IPS-15b (cell line): ENCODE data around the gene LPCAT3.
A peak's percentile ranks its signal among the peaks of the same experiment; 100 is the strongest.

ENCODE experiments used
- H3K27me3 ChIP-seq: one replicate; pipeline ENCODE4 v1.6.1; 2013; ENCODE audit warnings: low read length; ENCODE audit not compliant: control insufficient read depth, insufficient read depth
- H3K36me3 ChIP-seq: one replicate; pipeline ENCODE4 v1.6.1; 2013; ENCODE audit warnings: low read length; ENCODE audit not compliant: control insufficient read depth, insufficient read depth
- H3K4me1 ChIP-seq: one replicate; pipeline ENCODE4 v1.6.1; 2013; ENCODE audit warnings: mild to moderate bottlenecking, low read length; ENCODE audit not compliant: control insufficient read depth, insufficient read depth
- H3K4me3 ChIP-seq: one replicate; pipeline ENCODE4 v1.5.1; 2013; ENCODE audit warnings: low read depth, low read length
- H3K9ac ChIP-seq: one replicate; pipeline ENCODE4 v1.6.1; 2013; ENCODE audit warnings: low read depth, mild to moderate bottlenecking, low read length
- H3K9me3 ChIP-seq: one replicate; pipeline ENCODE4 v1.6.1; 2013; ENCODE audit warnings: mild to moderate bottlenecking, low read length; ENCODE audit not compliant: control insufficient read depth, insufficient read depth

The LPCAT3 gene

DNA sequence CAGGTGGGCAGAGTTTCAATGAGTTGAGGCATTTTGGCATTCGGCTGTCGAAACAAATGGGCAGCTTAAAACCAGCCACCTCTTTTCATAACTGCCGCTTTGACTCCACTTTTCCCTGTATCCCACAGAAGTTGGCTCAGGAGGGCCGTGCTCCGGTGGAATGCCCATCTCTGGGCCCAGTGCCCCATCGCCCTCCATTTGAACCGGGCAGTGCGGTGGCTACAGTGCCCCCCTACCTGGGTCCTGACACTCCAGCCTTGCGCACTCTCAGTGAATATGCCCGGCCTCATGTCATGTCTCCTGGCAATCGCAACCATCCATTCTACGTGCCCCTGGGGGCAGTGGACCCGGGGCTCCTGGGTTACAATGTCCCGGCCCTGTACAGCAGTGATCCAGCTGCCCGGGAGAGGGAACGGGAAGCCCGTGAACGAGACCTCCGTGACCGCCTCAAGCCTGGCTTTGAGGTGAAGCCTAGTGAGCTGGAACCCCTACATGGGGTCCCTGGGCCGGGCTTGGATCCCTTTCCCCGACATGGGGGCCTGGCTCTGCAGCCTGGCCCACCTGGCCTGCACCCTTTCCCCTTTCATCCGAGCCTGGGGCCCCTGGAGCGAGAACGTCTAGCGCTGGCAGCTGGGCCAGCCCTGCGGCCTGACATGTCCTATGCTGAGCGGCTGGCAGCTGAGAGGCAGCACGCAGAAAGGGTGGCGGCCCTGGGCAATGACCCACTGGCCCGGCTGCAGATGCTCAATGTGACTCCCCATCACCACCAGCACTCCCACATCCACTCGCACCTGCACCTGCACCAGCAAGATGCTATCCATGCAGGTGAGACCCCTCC, 79.7 kb downstream of the LPCAT3 start:
- H3K9me3 ChIP-seq, result no peaks in the 10 kb centered on the region
- H3K27me3 ChIP-seq, result no peaks in the 10 kb centered on the region
- peaks cover 40% of the 10 kb centered on the region for H3K36me3 ChIP-seq
- peak overlapping the region; percentile 71 for H3K9ac ChIP-seq
- H3K4me3 ChIP-seq, result peak overlapping the region; percentile 71
- peaks cover 4% of the 10 kb centered on the region for H3K4me1 ChIP-seq

DNA sequence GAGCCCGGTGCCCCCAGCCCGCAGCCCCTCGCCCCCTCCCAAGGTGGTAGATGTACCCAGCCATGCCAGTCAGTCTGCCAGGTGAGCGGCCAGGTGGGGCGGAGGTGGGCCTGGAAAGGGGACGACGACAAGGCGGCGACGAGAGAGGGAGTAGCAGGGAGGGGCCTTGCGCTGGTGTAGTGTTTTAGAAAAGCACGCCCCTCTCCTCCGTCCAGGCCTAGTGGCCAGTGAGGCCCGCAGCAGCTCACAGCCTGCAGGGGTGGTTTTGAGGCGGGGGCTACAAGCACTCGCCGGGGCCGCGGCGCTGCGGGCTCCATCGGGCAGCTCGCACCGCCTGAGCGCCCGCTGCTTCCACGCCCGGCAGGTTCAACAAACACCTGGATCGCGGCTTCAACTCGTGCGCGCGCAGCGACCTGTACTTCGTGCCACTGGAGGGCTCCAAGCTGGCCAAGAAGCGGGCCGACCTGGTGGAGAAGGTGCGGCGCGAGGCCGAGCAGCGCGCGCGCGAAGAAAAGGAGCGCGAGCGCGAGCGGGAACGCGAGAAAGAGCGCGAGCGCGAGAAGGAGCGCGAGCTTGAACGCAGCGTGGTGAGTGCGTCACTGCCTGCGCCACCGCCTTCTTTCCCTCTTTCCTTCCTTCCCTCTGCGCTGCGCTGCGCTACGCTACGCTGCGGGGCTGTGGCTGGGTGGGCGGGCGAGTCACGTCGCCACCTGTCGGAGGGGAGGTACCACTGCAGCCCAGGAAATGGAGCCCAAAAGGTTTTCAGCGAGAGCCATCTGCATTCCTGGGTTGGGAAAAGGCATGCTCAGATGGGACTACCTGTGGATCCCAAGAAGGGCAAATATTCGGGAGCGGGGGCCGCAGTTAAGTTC, 80.6 kb downstream of the LPCAT3 start:
- H3K4me3 ChIP-seq, result peak overlapping the region; percentile 71
- peaks cover 44% of the 10 kb centered on the region for H3K36me3 ChIP-seq
- no peaks in the 10 kb centered on the region for H3K27me3 ChIP-seq
- no peaks in the 10 kb centered on the region for H3K9me3 ChIP-seq
- peak overlapping the region; percentile 97 for H3K9ac ChIP-seq
- H3K4me1 ChIP-seq, result peaks cover under 1% of the 10 kb centered on the region

DNA sequence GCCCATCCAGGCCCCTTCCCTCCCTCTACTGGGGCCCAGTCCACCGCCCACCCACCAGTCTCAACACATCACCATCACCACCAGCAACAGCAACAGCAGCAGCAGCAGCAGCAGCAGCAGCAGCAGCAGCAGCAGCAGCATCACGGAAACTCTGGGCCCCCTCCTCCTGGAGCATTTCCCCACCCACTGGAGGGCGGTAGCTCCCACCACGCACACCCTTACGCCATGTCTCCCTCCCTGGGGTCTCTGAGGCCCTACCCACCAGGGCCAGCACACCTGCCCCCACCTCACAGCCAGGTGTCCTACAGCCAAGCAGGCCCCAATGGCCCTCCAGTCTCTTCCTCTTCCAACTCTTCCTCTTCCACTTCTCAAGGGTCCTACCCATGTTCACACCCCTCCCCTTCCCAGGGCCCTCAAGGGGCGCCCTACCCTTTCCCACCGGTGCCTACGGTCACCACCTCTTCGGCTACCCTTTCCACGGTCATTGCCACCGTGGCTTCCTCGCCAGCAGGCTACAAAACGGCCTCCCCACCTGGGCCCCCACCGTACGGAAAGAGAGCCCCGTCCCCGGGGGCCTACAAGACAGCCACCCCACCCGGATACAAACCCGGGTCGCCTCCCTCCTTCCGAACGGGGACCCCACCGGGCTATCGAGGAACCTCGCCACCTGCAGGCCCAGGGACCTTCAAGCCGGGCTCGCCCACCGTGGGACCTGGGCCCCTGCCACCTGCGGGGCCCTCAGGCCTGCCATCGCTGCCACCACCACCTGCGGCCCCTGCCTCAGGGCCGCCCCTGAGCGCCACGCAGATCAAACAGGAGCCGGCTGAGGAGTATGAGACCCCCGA, 81.4 kb downstream of the LPCAT3 start:
- H3K4me3 ChIP-seq, result peak overlapping the region; percentile 71
- H3K4me1 ChIP-seq, result no peaks in the 10 kb centered on the region
- H3K27me3 ChIP-seq, result no peaks in the 10 kb centered on the region
- H3K9ac ChIP-seq, result peak overlapping the region; percentile 32
- H3K36me3 ChIP-seq, result peaks cover 44% of the 10 kb centered on the region
- H3K9me3 ChIP-seq, result no peaks in the 10 kb centered on the region

DNA sequence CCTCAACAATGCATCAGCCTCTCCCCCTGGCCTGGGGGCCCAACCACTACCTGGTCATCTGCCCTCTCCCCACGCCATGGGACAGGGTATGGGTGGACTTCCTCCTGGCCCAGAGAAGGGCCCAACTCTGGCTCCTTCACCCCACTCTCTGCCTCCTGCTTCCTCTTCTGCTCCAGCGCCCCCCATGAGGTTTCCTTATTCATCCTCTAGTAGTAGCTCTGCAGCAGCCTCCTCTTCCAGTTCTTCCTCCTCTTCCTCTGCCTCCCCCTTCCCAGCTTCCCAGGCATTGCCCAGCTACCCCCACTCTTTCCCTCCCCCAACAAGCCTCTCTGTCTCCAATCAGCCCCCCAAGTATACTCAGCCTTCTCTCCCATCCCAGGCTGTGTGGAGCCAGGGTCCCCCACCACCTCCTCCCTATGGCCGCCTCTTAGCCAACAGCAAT, 82.1 kb downstream of the LPCAT3 start:
- no peak overlapping the region for H3K4me3 ChIP-seq
- no peaks in the 10 kb centered on the region for H3K4me1 ChIP-seq
- H3K27me3 ChIP-seq, result no peaks in the 10 kb centered on the region
- no peak overlapping the region for H3K9ac ChIP-seq
- H3K36me3 ChIP-seq, result peaks cover 38% of the 10 kb centered on the region
- no peaks in the 10 kb centered on the region for H3K9me3 ChIP-seq

DNA sequence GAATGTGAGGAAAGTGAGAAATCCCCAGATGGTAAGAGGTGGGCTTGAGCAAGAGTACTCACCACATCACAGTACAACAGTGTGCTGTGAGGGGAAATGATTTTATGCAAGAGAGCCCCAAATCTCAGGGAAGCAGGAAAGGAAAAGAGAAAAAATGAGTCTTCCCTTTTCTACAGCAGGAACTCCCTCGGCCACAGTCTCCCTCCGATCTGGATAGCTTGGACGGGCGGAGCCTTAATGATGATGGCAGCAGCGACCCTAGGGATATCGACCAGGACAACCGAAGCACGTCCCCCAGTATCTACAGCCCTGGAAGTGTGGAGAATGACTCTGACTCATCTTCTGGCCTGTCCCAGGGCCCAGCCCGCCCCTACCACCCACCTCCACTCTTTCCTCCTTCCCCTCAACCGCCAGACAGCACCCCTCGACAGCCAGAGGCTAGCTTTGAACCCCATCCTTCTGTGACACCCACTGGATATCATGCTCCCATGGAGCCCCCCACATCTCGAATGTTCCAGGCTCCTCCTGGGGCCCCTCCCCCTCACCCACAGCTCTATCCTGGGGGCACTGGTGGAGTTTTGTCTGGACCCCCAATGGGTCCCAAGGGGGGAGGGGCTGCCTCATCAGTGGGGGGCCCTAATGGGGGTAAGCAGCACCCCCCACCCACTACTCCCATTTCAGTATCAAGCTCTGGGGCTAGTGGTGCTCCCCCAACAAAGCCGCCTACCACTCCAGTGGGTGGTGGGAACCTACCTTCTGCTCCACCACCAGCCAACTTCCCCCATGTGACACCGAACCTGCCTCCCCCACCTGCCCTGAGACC, 82.7 kb downstream of the LPCAT3 start:
- Histone ChIP-seq H3K9me3 (no peaks in the 10 kb centered on the region), H3K4me3 (no peak overlapping the region), H3K27me3 (no peaks in the 10 kb centered on the region), H3K9ac (no peak overlapping the region), H3K4me1 (no peaks in the 10 kb centered on the region), H3K36me3 (peaks cover 37% of the 10 kb centered on the region)

DNA sequence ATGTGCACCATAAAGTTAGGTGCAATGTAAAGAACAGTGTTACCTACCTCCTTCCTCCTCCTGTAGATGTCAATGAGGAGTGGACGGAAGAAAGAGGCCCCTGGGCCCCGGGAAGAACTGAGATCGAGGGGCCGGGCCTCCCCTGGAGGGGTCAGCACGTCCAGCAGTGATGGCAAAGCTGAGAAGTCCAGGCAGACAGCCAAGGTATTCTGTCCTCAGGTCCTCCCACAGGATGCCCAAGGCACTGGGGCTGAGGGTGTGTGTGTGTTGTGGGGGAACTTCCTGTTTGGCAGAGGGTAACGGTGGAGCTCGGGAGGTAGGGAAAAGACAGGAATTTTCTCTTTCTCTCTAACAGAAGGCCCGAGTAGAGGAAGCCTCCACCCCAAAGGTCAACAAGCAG, 84.2 kb downstream of the LPCAT3 start:
- H3K27me3 ChIP-seq, result no peaks in the 10 kb centered on the region
- no peak overlapping the region for H3K9ac ChIP-seq
- no peak overlapping the region for H3K4me3 ChIP-seq
- peaks cover 36% of the 10 kb centered on the region for H3K36me3 ChIP-seq
- peaks cover 10% of the 10 kb centered on the region for H3K4me1 ChIP-seq
- no peaks in the 10 kb centered on the region for H3K9me3 ChIP-seq

DNA sequence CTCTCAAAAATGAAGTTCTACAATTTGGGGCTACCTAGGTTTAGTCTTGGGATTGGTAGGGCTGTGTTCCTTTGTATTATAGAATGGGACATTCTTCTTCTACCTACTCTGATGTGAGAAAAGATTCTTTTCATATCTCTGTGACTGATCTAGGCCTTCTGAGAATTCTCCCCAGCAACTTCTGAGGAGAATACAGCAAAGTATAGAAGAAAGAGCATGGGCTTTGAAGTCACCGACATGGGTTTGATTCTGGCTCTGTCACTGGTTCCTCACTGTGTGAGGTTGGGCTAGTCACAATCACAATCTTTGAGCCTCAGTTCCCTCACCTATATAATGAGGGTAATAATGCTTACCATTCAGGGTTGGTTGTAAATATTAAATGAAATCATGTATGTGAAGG, 85.5 kb downstream of the LPCAT3 start:
- Histone ChIP-seq H3K27me3 (no peaks in the 10 kb centered on the region), H3K9ac (no peak overlapping the region), H3K9me3 (no peaks in the 10 kb centered on the region), H3K4me3 (no peak overlapping the region), H3K36me3 (peaks cover 28% of the 10 kb centered on the region), H3K4me1 (peaks cover 10% of the 10 kb centered on the region)

DNA sequence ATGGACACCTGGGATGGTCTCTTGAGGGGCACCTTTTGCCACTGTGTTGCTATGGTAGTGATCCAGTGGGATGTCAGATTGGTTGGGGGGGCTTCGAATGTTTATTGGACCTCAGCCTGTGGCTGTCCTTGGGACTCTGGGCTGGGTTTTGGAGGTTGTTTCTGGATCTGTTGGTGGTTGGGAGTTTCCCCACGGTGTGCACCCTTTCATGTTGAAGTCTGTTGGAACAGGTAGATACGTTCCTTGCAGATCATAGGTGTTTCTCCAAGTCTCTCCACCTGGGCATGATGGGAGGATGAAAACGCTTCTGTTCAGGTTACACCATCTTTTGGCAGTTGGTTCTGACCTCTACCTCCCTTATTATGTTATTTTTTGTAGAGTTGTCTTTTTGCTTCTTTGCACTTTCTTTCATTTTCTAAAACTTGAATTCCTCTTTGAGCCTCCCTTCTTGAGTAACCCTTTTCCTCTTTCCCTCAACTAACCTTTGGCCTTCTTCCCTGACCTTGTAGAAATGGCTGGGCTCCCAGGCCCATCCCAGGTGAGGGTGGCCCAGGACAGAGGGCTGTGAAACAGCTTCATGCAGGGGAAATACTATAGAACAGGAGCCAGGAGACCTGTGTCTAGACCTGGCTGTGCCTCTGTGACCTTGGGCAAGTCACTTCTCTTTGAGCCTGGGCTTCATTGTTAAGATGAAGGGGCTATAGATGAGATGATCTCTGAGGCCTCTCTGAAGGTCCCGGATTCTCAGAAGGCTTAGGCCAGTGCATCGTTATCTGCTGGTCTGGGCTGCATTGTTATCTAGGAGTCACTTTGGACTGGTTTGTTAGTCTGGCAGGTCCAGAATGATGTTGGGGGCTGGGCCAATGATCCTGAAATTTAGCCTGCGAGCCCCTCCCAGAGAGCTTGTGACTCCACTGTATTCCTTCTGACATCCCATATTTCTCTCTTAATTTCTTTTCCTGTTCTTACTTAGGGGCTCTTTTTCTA, 88.5 kb downstream of the LPCAT3 start:
- H3K4me1 ChIP-seq, result peaks cover 22% of the 10 kb centered on the region
- H3K9ac ChIP-seq, result peak overlapping the region; percentile 74
- peaks cover 15% of the 10 kb centered on the region for H3K36me3 ChIP-seq
- H3K27me3 ChIP-seq, result no peaks in the 10 kb centered on the region
- no peaks in the 10 kb centered on the region for H3K9me3 ChIP-seq
- peak overlapping the region; percentile 86 for H3K4me3 ChIP-seq

DNA sequence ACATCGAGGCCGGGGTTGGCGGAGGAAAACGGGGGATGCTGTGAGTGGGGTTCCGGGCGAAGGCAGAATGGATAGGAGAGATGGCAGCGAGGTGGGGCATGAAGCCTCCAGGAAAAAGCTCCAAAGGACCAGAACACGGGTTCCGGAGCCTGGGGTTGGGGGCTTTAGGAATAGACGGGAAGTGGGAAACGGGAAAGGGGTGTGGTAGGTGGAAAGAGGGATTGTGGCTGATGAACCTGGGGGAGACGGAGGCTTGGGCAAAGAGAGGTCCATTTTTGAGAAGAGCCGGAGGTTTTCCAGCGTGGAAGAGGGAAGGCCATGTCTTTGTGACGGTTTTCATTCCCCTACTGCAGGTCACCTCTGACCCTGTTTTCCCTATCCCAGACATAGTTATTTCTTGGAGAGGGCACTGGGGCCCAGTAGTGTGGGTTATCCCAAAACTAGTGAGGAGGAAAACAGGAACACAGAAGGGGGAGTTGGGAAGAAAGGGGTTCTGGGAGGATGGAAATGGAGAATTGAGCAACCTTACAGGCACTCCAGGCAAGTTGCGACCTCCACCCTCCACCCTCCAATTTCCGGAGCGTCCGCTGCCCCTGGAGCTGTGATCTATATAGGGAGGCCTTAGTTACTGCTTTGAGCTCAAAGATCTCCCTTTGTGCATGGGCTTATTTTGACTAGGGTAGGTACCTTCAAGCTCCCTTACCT, 89.4 kb downstream of the LPCAT3 start:
- Histone ChIP-seq H3K9me3 (no peaks in the 10 kb centered on the region), H3K4me3 (peak overlapping the region; percentile 86), H3K9ac (peak overlapping the region; percentile 74), H3K4me1 (peaks cover 26% of the 10 kb centered on the region), H3K36me3 (peaks cover 6% of the 10 kb centered on the region), H3K27me3 (no peaks in the 10 kb centered on the region)
